GM12878 (cell line): ENCODE results near the gene COL13A1. TPM values are rescaled to one million over a fixed set of nuclear protein-coding genes. Genes with fewer than 3 reads are reported as not detected.

Source experiments
- ATAC-seq: fragments of 200-7000 bp; cut with Tn5 transposase; 3 replicates; pipeline ENCODE4 v1.9.1; 2020; ENCODE audit warnings: mild to moderate bottlenecking, moderate library complexity
- BruUV-seq: library from RNA; stranded (reverse); fragments of 400-500 nt; replicated peaks from 2 replicates; lab custom pipeline; 2021; lab: Mats Ljungman, UMichigan
- CTCF ChIA-PET: fragments of 300-600 bp; sonication (Branson Sonifier 250); formaldehyde crosslinking; extraction: SDS; loops from one replicate; lab custom pipeline; 2021; ENCODE audit warnings: inconsistent platforms; lab: Yijun Ruan, JAX
- POLR2A ChIA-PET: fragments of 350-600 bp; formaldehyde crosslinking; extraction: SDS; loops from one replicate; lab custom pipeline; 2021; ENCODE audit warnings: inconsistent platforms; lab: Charles Lee
- RAD21 ChIA-PET: fragments of 300-600 bp; sonication (Branson Sonifier 250); formaldehyde crosslinking; loops from one replicate; lab custom pipeline; 2023; ENCODE audit warnings: antibody characterized with exemption; ENCODE audit not compliant: unreplicated experiment; lab: Charles Lee
- SMC1A ChIA-PET: fragments of 300-600 bp; sonication (Branson Sonifier 250); formaldehyde crosslinking; loops from one replicate; lab custom pipeline; 2023; ENCODE audit not compliant: unreplicated experiment, uncharacterized antibody; lab: Charles Lee
- DNase-seq: peaks from one replicate; pipeline ENCODE4 v3.0.0-alpha.2; 2011; ENCODE audit warnings: low read depth, low spot score
- FAIRE-seq: peaks from 3 replicates; lab custom pipeline; 2011; peaks lifted over from hg19 to GRCh38; lab: Jason Lieb, UNC
- H2AFZ ChIP-seq: 2 replicates; pipeline ENCODE4 v1.6.0; 2011; ENCODE audit warnings: low read depth, low read length, control low read depth; ENCODE audit not compliant: control insufficient read depth
- H3K27ac ChIP-seq: 2 replicates; pipeline ENCODE4 v1.5.1; 2011; ENCODE audit warnings: control low read depth; ENCODE audit not compliant: control insufficient read depth, insufficient read depth
- H3K27me3 ChIP-seq, 2 experiments: replicated peaks in 1 of 2; 2 replicates each; pipeline versions ENCODE4 v1.6.0 to v1.6.1; 2011; ENCODE audit warnings: low read length in 1 of 2; ENCODE audit not compliant: control insufficient read depth in 2 of 2, insufficient read depth in 2 of 2
- H3K36me3 ChIP-seq, 2 experiments: 2 replicates each; pipeline ENCODE4 v1.5.1; 2011; ENCODE audit warnings: low read length in 1 of 2; ENCODE audit not compliant: control insufficient read depth in 2 of 2, insufficient read depth in 2 of 2
- H3K4me1 ChIP-seq: 2 replicates; pipeline ENCODE4 v1.6.1; 2011; ENCODE audit warnings: mild to moderate bottlenecking, low read length, moderate library complexity, mixed read lengths; ENCODE audit not compliant: control insufficient read depth, insufficient read depth
- H3K4me2 ChIP-seq: 2 replicates; pipeline ENCODE4 v1.6.0; 2011; ENCODE audit warnings: control low read depth; ENCODE audit not compliant: control insufficient read depth, insufficient read depth
- H3K4me3 ChIP-seq: fragments of 200-600 bp; sonication (generic); 2 replicates; pipeline ENCODE4 v1.5.1; 2016
- H3K79me2 ChIP-seq: 2 replicates; pipeline ENCODE4 v1.6.0; 2011; ENCODE audit warnings: low read length; ENCODE audit not compliant: control insufficient read depth, insufficient read depth
- H3K9ac ChIP-seq: 2 replicates; pipeline ENCODE4 v1.8.0; 2011; ENCODE audit warnings: low read length, control low read depth, mixed read lengths; ENCODE audit not compliant: control insufficient read depth, insufficient read depth
- H3K9me3 ChIP-seq: replicated peaks from 3 replicates; pipeline ENCODE4 v1.5.1; 2011; ENCODE audit warnings: mild to moderate bottlenecking, low read length; ENCODE audit not compliant: control insufficient read depth, insufficient read depth
- H4K20me1 ChIP-seq: 2 replicates; pipeline ENCODE4 v1.6.0; 2011; ENCODE audit not compliant: control insufficient read depth, insufficient read depth
- EP300 ChIP-seq, 2 experiments: fragments of 150-350 bp in 1 of 2; IDR thresholded peaks; 2 replicates each; pipeline ENCODE4 v1.6.1; 2011 to 2012; ENCODE audit warnings: low read depth in 2 of 2, low read length in 2 of 2, borderline replicate concordance in 1 of 2, improper control_type of control experiment in 1 of 2, inconsistent platforms in 1 of 2; ENCODE audit not compliant: control insufficient read depth in 1 of 2
- MTA2 ChIP-seq: fragments of 450-650 bp; IDR thresholded peaks from 2 replicates; pipeline ENCODE4 v1.6.1; 2016; ENCODE audit warnings: low read depth, mild to moderate bottlenecking, moderate library complexity
- MXI1 ChIP-seq: fragments of 150-350 bp; IDR thresholded peaks from 2 replicates; pipeline ENCODE4 v1.6.1; 2011; ENCODE audit warnings: low read depth, mild to moderate bottlenecking, inconsistent platforms, low read length, improper control_type of control experiment
- MYC ChIP-seq: IDR thresholded peaks from 2 replicates; pipeline ENCODE4 v1.6.1; 2011; ENCODE audit warnings: mild to moderate bottlenecking, low read length, moderate library complexity, inconsistent platforms; ENCODE audit not compliant: insufficient read depth, insufficient replicate concordance, insufficient read length, severe bottlenecking
- POLR2AphosphoS2 ChIP-seq: IDR thresholded peaks from 2 replicates; pipeline ENCODE4 v1.6.1; 2011; ENCODE audit warnings: low read depth, mild to moderate bottlenecking, low read length, improper control_type of control experiment, moderate library complexity
- SPI1 ChIP-seq: IDR thresholded peaks from 2 replicates; pipeline ENCODE4 v1.6.1; 2011; ENCODE audit warnings: low read depth, mild to moderate bottlenecking, low read length, moderate library complexity, borderline replicate concordance; ENCODE audit not compliant: insufficient read depth
- TCF12 ChIP-seq: IDR thresholded peaks from 2 replicates; pipeline ENCODE4 v1.6.1; 2011; ENCODE audit warnings: low read depth, mild to moderate bottlenecking, low read length
- WGBS: methylation state at CpG from one replicate; pipeline ENCODE4 v1.1.6; 2016; ENCODE audit warnings: low lambda C conversion rate; ENCODE audit not compliant: insufficient replicate concordance, insufficient coverage; ENCODE audit errors: missing lambda C conversion rate; 5-methylcytosine and 5-hydroxymethylcytosine counted together
- in situ Hi-C: fragments of 300-500 bp; cut with MboI; formaldehyde crosslinking; loops from 9 replicates; pipeline ENCODE4 v1.14.3; 2018; ENCODE audit warnings: mixed read lengths
- intact Hi-C: fragments of 100-400 bp; cut with micrococcal nuclease; formaldehyde crosslinking; loops from one replicate; pipeline ENCODE4 v1.14.2; 2022; ENCODE audit not compliant: unreplicated experiment
- polyA plus RNA-seq, 11 experiments: library from polyadenylated mRNA; depleted of rRNA in 4 of 11; unstranded in 6 of 11; stranded (reverse) in 5 of 11; fragments of >200 nt; fragmentation: Nextera tagmentation in 4 of 11; fragmentation: Illumina TruSeq in 1 of 11; extraction: Ambion mirVana in 4 of 11; extraction: Trizol in 1 of 11; gene quantifications; 1 replicate in 1 of 11; 2 replicates in 10 of 11; pipeline versions ENCODE4 v1.2.1 to v1.2.3, GENCODE V29; 2011 to 2016; ENCODE audit warnings: inconsistent platforms in 2 of 11, missing spikeins in 2 of 11, low read depth in 1 of 11
- total RNA-seq, 4 experiments: library from RNA; depleted of rRNA in 3 of 4; stranded (reverse); fragments of >200 nt in 3 of 4; fragmentation: Illumina TruSeq in 1 of 4; extraction: Trizol in 1 of 4; gene quantifications; 2 replicates each; pipeline versions ENCODE4 v1.2.1 to v1.2.3, GENCODE V29; 2013 to 2021

COL13A1 gene
- total and polyA plus RNA-seq, 10 of the 15 experiments (the other 5 are each of a cell fraction or from before 2014, with no cell fraction given) = 0.03 to 0.15 (median 0.05) TPM; not detected in 7

DNA sequence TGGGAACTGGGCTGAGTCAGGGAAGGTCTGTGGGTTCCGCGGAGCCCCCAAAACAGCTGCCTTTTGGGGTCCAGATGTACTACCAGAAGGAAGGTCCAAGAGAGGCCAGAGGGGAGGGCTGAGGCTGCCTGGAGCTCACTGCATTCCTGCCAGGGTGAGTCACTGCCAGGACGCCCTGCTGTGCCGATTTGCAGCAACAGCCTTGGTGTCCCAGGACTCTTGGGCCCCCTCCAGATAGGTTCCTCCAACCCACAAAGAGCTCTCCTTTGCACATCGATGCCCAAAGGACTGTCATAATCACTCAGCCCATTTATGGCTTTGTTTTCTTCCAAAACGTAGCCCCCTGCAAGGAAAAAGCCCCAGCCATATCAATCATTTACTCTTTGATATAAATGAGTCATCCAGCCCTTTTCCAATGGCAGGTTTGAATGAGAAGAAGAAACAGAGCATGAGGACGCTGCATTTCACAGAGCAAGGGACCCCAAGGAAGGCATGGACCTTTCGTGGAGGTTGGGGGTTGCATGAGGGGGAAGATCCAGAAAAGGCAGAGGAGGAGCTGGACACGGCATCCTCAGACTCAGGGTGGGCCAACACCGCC lies 32.2 kb upstream of the COL13A1 start (continued):
- TF ChIP-seq MXI1 (no peak), MTA2 (no peak), MYC (no peak), TCF12 (no peak), POLR2AphosphoS2 (no peak)

DNA sequence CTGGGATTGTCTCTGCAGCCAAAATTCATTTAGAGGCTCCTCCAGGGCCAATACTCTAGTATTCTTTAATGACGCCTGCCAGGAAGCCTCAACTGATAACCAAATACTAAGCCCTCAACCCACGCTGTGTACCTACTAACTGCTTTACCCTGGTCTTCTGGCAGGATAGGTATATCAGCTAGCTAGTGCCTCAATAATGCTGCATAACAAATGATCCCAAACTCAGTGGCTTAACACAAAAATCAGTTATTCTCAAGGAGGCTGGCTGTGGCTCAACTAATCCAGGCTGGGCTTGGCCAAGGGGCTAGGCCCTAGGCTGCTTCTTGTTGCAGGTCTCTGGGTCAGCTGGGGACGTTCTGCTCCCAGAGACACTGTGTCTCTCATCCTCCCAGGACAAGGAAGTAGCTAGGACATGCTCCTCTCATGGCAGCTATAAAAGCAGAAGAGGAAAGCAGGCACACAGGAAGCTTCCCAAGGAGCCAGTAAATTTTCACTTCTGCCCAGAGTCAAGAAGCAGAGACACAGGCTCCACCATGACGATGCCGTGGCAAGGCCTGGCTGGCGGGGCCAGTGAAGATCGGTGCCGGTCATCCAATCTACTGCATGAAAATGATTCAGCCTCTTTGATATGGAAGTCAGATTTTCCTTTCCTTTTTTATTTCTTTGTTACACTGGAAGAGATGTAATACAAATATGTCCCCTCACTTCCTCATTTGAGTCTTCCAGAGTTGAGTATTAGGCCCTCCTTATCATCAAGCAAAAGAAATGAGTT lies 28.6 kb upstream of the COL13A1 start:
- RAD21 ChIA-PET = no interaction called here
- in situ Hi-C loops (no loop called here), intact Hi-C loops (no loop called here)
- Histone ChIP-seq H3K79me2 (no peaks in the 10 kb centered on the region), H3K27ac (no peak overlapping the region), H3K36me3 (no peaks in the 10 kb centered on the region), H2AFZ (no peak overlapping the region), H3K4me1 (no peaks in the 10 kb centered on the region), H3K9me3 (no peaks in the 10 kb centered on the region; the same call in 2 of the 3 replicates), H3K4me3 (no peak overlapping the region), H3K27me3 (peaks cover 0 to 2% of the 10 kb centered on the region in 2 experiments; a peak in 1 of 4 replicates), H3K4me2 (no peak overlapping the region), H3K9ac (no peak overlapping the region), H4K20me1 (no peaks in the 10 kb centered on the region; the same call in 1 of the 2 replicates)
- CTCF ChIA-PET = interaction anchor here (1.0 to 1.5 kb wide), 2 partner anchors 15 to 58 kb away, joined by 3 to 5 read pairs; no protein-coding TSS in a partner anchor
- DNase-seq = no peak
- SMC1A ChIA-PET = interaction anchor here (1.1 to 1.4 kb wide), 2 partner anchors 14 to 185 kb away, joined by 3 to 4 read pairs; no protein-coding TSS in a partner anchor
- TF ChIP-seq EP300 (IDR thresholded peaks at IDR 0.05; ENCODE audit: borderline replicate concordance in 1 of 2, control insufficient read depth in 1 of 2, low read depth in 2 of 2, low read length in 2 of 2) (no peak), SPI1 (peak; percentile 43; the same call in 1 of the 2 replicates)
- 59% methylated on average over 8 of the region's 8 CpGs for WGBS
- no peak for ATAC-seq
- BruUV-seq = no TSS peak
- FAIRE-seq = no peak
- POLR2A ChIA-PET = no interaction called here
